Activated CD4-positive, alpha-beta memory T cell treated with anti-CD3 and anti-CD28 coated beads for 36 hours (primary cell): ENCODE measurements around the gene BICDL1. TPM values are rescaled to one million over a fixed set of nuclear protein-coding genes. Genes with fewer than 3 reads are reported as not detected.
A peak's percentile ranks its signal among the peaks of the same experiment; 100 is the strongest.
"Not testable (repeated sequence)": the region's sequence is repeated elsewhere in the genome, so short reads cannot be mapped to it uniquely, and the experiment has no call there.

Experiments
- CTCF ChIA-PET: fragments of 350-600 bp; sonication (Branson Sonifier 250); formaldehyde crosslinking; loops from one replicate; lab custom pipeline; 2021; ENCODE audit warnings: antibody characterized with exemption, inconsistent platforms; lab: Charles Lee
- POLR2A ChIA-PET: fragments of 350-600 bp; sonication (Branson Sonifier 250); formaldehyde crosslinking; loops from one replicate; lab custom pipeline; 2021; ENCODE audit warnings: antibody characterized with exemption; lab: Charles Lee
- DNase-seq: peaks from one replicate; pipeline ENCODE4 v3.0.0-alpha.2; 2020
- H3K27ac Mint-ChIP-seq: one replicate; pipeline ENCODE4 v1.8.0; 2021; ENCODE audit warnings: mixed read lengths
- H3K27me3 Mint-ChIP-seq: one replicate; pipeline ENCODE4 v1.8.0; 2021; ENCODE audit warnings: mixed read lengths
- H3K36me3 Mint-ChIP-seq: one replicate; pipeline ENCODE4 v1.8.0; 2021; ENCODE audit warnings: mixed read lengths
- H3K4me1 Mint-ChIP-seq: one replicate; pipeline ENCODE4 v1.8.0; 2021; ENCODE audit warnings: low read depth, mixed read lengths
- H3K4me3 Mint-ChIP-seq: one replicate; pipeline ENCODE4 v1.8.0; 2021; ENCODE audit warnings: mild to moderate bottlenecking, mixed read lengths
- H3K9me3 Mint-ChIP-seq: one replicate; pipeline ENCODE4 v1.8.0; 2021; ENCODE audit warnings: mixed read lengths
- intact Hi-C: fragments of 100-400 bp; cut with micrococcal nuclease; formaldehyde crosslinking; loops from one replicate; pipeline ENCODE4 v1.15.1; 2023
- total RNA-seq, 2 experiments: library from RNA; stranded (reverse); gene quantifications; one replicate each; pipeline ENCODE4 v1.2.3, GENCODE V29; 2021

BICDL1 gene
- total RNA-seq, 2 experiments from 2014 or later, result 143 to 155 TPM

- not testable (repeated sequence) for H3K9me3 Mint-ChIP-seq, H3K36me3 Mint-ChIP-seq, H3K4me3 Mint-ChIP-seq, H3K27me3 Mint-ChIP-seq
- DNase-seq, result peak; percentile 52
- Mint-ChIP-seq H3K4me1 (peaks cover 20% of the 10 kb centered on the region), H3K27ac (peak overlapping the region; percentile 33)
- ChIA-PET POLR2A (interaction anchor here (0.6 to 2.4 kb wide), 10 partner anchors 9 to 221 kb away, joined by 3 to 36 read pairs (median 8); partner anchors contain the start of genes BICDL1 and RAB35), CTCF (interaction anchor here (1.2 to 1.7 kb wide), 3 partner anchors 8 to 106 kb away, joined by 3 to 11 read pairs (median 6); partner anchors contain the start of gene BICDL1)
- intact Hi-C loops, result loop anchor here (1.0 to 10.0 kb wide), 5 partner anchors 8 to 139 kb away; partner anchors contain the start of gene CIT
Observed at GRCh38 chr12:119980702-119981101, 8.3 kb upstream of the BICDL1 start.

- H3K4me1 Mint-ChIP-seq, result peaks cover 46% of the 10 kb centered on the region
- intact Hi-C loops, result loop anchor here (1.0 to 10.0 kb wide), 5 partner anchors 23 to 323 kb away; partner anchors contain the start of gene CIT
- H3K27me3 Mint-ChIP-seq, result no peaks in the 10 kb centered on the region
- CTCF ChIA-PET, result interaction anchor here (0.6 to 2.9 kb wide), 12 partner anchors 9 to 321 kb away, joined by 3 to 25 read pairs (median 5); partner anchors contain the start of genes PRKAB1 and RAB35
- DNase-seq, result no peak
- H3K9me3 Mint-ChIP-seq, result no peaks in the 10 kb centered on the region
- POLR2A ChIA-PET, result interaction anchor here (0.8 to 10.6 kb wide), 13 partner anchors 9 to 303 kb away, joined by 3 to 209 read pairs (median 8); partner anchors contain the start of genes RAB35, RNU4-1, RNU4-2 and RPLP0
- H3K36me3 Mint-ChIP-seq, result peaks cover 36% of the 10 kb centered on the region
- H3K27ac Mint-ChIP-seq, result peak overlapping the region; percentile 33
- peak overlapping the region; percentile 86 for H3K4me3 Mint-ChIP-seq
Observed at GRCh38 chr12:119989361-119989730, 310 bp downstream of the BICDL1 start.

- DNase-seq, result peak; percentile 85
- ChIA-PET CTCF (interaction anchor here (0.6 to 2.9 kb wide), 13 partner anchors 9 to 322 kb away, joined by 3 to 25 read pairs (median 5); partner anchors contain the start of genes PRKAB1 and RAB35), POLR2A (interaction anchor here (0.7 to 10.6 kb wide), 15 partner anchors 9 to 322 kb away, joined by 3 to 209 read pairs (median 6); partner anchors contain the start of genes PRKAB1, PXN, RAB35 and RNU4-1)
- peak overlapping the region; percentile 82 for H3K27ac Mint-ChIP-seq
- H3K36me3 Mint-ChIP-seq, result peaks cover 40% of the 10 kb centered on the region
- no peaks in the 10 kb centered on the region for H3K9me3 Mint-ChIP-seq
- H3K4me3 Mint-ChIP-seq, result peak overlapping the region; percentile 88
- no peaks in the 10 kb centered on the region for H3K27me3 Mint-ChIP-seq
- peaks cover 49% of the 10 kb centered on the region for H3K4me1 Mint-ChIP-seq
- intact Hi-C loops, result loop anchor here (1.0 to 10.0 kb wide), 5 partner anchors 22 to 323 kb away; partner anchors contain the start of gene CIT
Observed at GRCh38 chr12:119989731-119990381, 820 bp downstream of the BICDL1 start.

GRCh38 chr12:119990382-119990874, 1.4 kb downstream of the BICDL1 start:
- ChIA-PET POLR2A (interaction anchor here (0.7 to 10.6 kb wide), 12 partner anchors 8 to 323 kb away, joined by 3 to 209 read pairs (median 10); partner anchors contain the start of genes PRKAB1, PXN, RAB35 and RNU4-1), CTCF (interaction anchor here (1.0 to 2.9 kb wide), 8 partner anchors 9 to 137 kb away, joined by 3 to 25 read pairs (median 4); no protein-coding TSS in a partner anchor)
- H3K4me1 Mint-ChIP-seq, result peaks cover 51% of the 10 kb centered on the region
- H3K27me3 Mint-ChIP-seq, result no peaks in the 10 kb centered on the region
- H3K27ac Mint-ChIP-seq, result peak overlapping the region; percentile 82
- no peaks in the 10 kb centered on the region for H3K9me3 Mint-ChIP-seq
- DNase-seq, result peak; percentile 54
- peak overlapping the region; percentile 88 for H3K4me3 Mint-ChIP-seq
- intact Hi-C loops, result no loop called here
- peaks cover 45% of the 10 kb centered on the region for H3K36me3 Mint-ChIP-seq

- peak overlapping the region; percentile 77 for H3K4me3 Mint-ChIP-seq
- DNase-seq, result no peak
- H3K9me3 Mint-ChIP-seq, result no peaks in the 10 kb centered on the region
- H3K27ac Mint-ChIP-seq, result peak overlapping the region; percentile 90
- POLR2A ChIA-PET, result interaction anchor here (10.6 kb wide), 1 partner anchor 18 kb away, joined by 209 read pairs; no protein-coding TSS in a partner anchor
- peaks cover 66% of the 10 kb centered on the region for H3K4me1 Mint-ChIP-seq
- peaks cover 58% of the 10 kb centered on the region for H3K36me3 Mint-ChIP-seq
- no peaks in the 10 kb centered on the region for H3K27me3 Mint-ChIP-seq
- intact Hi-C loops, result no loop called here
- CTCF ChIA-PET, result no interaction called here
Observed at GRCh38 chr12:119992129-119992705, 3.2 kb downstream of the BICDL1 start.

- Mint-ChIP-seq H3K9me3 (no peaks in the 10 kb centered on the region), H3K4me3 (no peak overlapping the region), H3K4me1 (peaks cover 75% of the 10 kb centered on the region), H3K27ac (peak overlapping the region; percentile 42), H3K36me3 (peaks cover 77% of the 10 kb centered on the region), H3K27me3 (no peaks in the 10 kb centered on the region)
- intact Hi-C loops, result no loop called here
- POLR2A ChIA-PET, result interaction anchor here (10.6 kb wide), 1 partner anchor 15 kb away, joined by 209 read pairs; no protein-coding TSS in a partner anchor
- CTCF ChIA-PET, result no interaction called here
- DNase-seq, result no peak
Observed at GRCh38 chr12:119994892-119995658, 6.0 kb downstream of the BICDL1 start.

GRCh38 chr12:119996417-119996816, 7.4 kb downstream of the BICDL1 start:
- Mint-ChIP-seq H3K4me1 (peaks cover 76% of the 10 kb centered on the region), H3K9me3 (no peaks in the 10 kb centered on the region), H3K27ac (peak overlapping the region; percentile 78), H3K27me3 (no peaks in the 10 kb centered on the region), H3K36me3 (peaks cover 73% of the 10 kb centered on the region), H3K4me3 (no peak overlapping the region)
- CTCF ChIA-PET, result no interaction called here
- no peak for DNase-seq
- intact Hi-C loops, result no loop called here
- POLR2A ChIA-PET, result interaction anchor here (10.6 kb wide), 1 partner anchor 14 kb away, joined by 209 read pairs; no protein-coding TSS in a partner anchor

- POLR2A ChIA-PET, result interaction anchor here (0.5 to 1.6 kb wide), 4 partner anchors 8 to 203 kb away, joined by 4 to 6 read pairs (median 4); partner anchors contain the start of gene RPLP0
- no peak overlapping the region for H3K4me3 Mint-ChIP-seq
- DNase-seq, result no peak
- CTCF ChIA-PET, result interaction anchor here (1.4 kb wide), 1 partner anchor 8 kb away, joined by 3 read pairs; no protein-coding TSS in a partner anchor
- intact Hi-C loops, result no loop called here
- H3K27me3 Mint-ChIP-seq, result no peaks in the 10 kb centered on the region
- no peaks in the 10 kb centered on the region for H3K9me3 Mint-ChIP-seq
- peaks cover 68% of the 10 kb centered on the region for H3K4me1 Mint-ChIP-seq
- H3K27ac Mint-ChIP-seq, result peak overlapping the region; percentile 41
- H3K36me3 Mint-ChIP-seq, result peaks cover 74% of the 10 kb centered on the region
Observed at GRCh38 chr12:119998471-119999245, 9.6 kb downstream of the BICDL1 start.

GRCh38 chr12:120000556-120000955, 11.5 kb downstream of the BICDL1 start:
- Mint-ChIP-seq H3K27ac (no peak overlapping the region), H3K36me3 (peaks cover 70% of the 10 kb centered on the region)

More at GRCh38 chr12:120000556-120000955, 11.5 kb downstream of the BICDL1 start:
- ChIA-PET POLR2A (interaction anchor here (1.2 kb wide), 1 partner anchor 11 kb away, joined by 3 read pairs; no protein-coding TSS in a partner anchor), CTCF (interaction anchor here (0.7 to 3.0 kb wide), 3 partner anchors 32 to 86 kb away, joined by 3 to 12 read pairs (median 4); no protein-coding TSS in a partner anchor)
- Mint-ChIP-seq H3K27me3 (no peaks in the 10 kb centered on the region), H3K9me3 (no peaks in the 10 kb centered on the region), H3K4me1 (peaks cover 58% of the 10 kb centered on the region), H3K4me3 (no peak overlapping the region)
- intact Hi-C loops, result no loop called here
- no peak for DNase-seq
